HG03039 (cell line): ENCODE data around the gene PADI1.

ENCODE experiments used
- ATAC-seq: cut with Tn5 transposase; IDR thresholded peaks from one replicate; pipeline ENCODE4 v1.9.1; 2021; ENCODE audit warnings: mild to moderate bottlenecking, moderate library complexity; ENCODE audit not compliant: unreplicated experiment

Gene PADI1

GRCh38 chr1:17214876-17215544, 10.1 kb downstream of the PADI1 start:
- no peak for ATAC-seq

GRCh38 chr1:17215545-17215890, 10.6 kb downstream of the PADI1 start:
- no peak for ATAC-seq

GRCh38 chr1:17216078-17216477, 11.2 kb downstream of the PADI1 start:
- ATAC-seq: no peak

- ATAC-seq: no peak
These were observed 12.7 kb downstream of the PADI1 start for GRCh38 chr1:17217607-17218006.

- ATAC-seq: no peak
These were observed 14.0 kb downstream of the PADI1 start for GRCh38 chr1:17218939-17219338.

GRCh38 chr1:17220287-17220686, 15.4 kb downstream of the PADI1 start:
- ATAC-seq: no peak

GRCh38 chr1:17222557-17222956, 17.6 kb downstream of the PADI1 start:
- ATAC-seq: no peak

- no peak for ATAC-seq
These were observed 19.5 kb downstream of the PADI1 start for GRCh38 chr1:17224434-17224833.

GRCh38 chr1:17225140-17225539, 20.2 kb downstream of the PADI1 start:
- no peak for ATAC-seq

- ATAC-seq: no peak
These were observed 22.5 kb downstream of the PADI1 start for GRCh38 chr1:17227358-17227915.

- ATAC-seq: no peak
These were observed 23.7 kb downstream of the PADI1 start for GRCh38 chr1:17228619-17229018.

- ATAC-seq: no peak
These were observed 24.5 kb downstream of the PADI1 start for GRCh38 chr1:17229379-17229778.

- ATAC-seq: no peak
These were observed 25.2 kb downstream of the PADI1 start for GRCh38 chr1:17230106-17230505.

GRCh38 chr1:17230671-17231310, 25.9 kb downstream of the PADI1 start:
- no peak for ATAC-seq

- ATAC-seq: no peak
These were observed 28.1 kb downstream of the PADI1 start for GRCh38 chr1:17232759-17233661.

GRCh38 chr1:17233675-17234320, 28.9 kb downstream of the PADI1 start:
- no peak for ATAC-seq

- ATAC-seq: no peak
These were observed 29.5 kb downstream of the PADI1 start for GRCh38 chr1:17234405-17234804.

- ATAC-seq: no peak
These were observed 30.4 kb downstream of the PADI1 start for GRCh38 chr1:17235135-17235885.

GRCh38 chr1:17236779-17237560, 32.0 kb downstream of the PADI1 start:
- no peak for ATAC-seq

GRCh38 chr1:17237561-17237903, 32.6 kb downstream of the PADI1 start:
- ATAC-seq: no peak
